SKM-1 (cell line): ENCODE measurements around the gene CHMP2A.
"Not testable (repeated sequence)": the region's sequence is repeated elsewhere in the genome, so short reads cannot be mapped to it uniquely, and the experiment has no call there.

Experiments
- DNase-seq: peaks from one replicate; lab custom pipeline; 2025; ENCODE audit not compliant: unreplicated experiment; lab: John Stamatoyannopoulos, UW

CHMP2A gene

GRCh38 chr19:58542641-58543372 lies 12.1 kb downstream of the CHMP2A start:
- DNase-seq: not testable (repeated sequence)

- not testable (repeated sequence) for DNase-seq
Observed at GRCh38 chr19:58539169-58539559, 15.7 kb downstream of the CHMP2A start.

- no peak for DNase-seq
Observed at GRCh38 chr19:58538257-58539168, 16.4 kb downstream of the CHMP2A start.

GRCh38 chr19:58536852-58537798 lies 17.8 kb downstream of the CHMP2A start:
- DNase-seq: no peak

- DNase-seq: no peak
Observed at GRCh38 chr19:58535857-58536256, 19.0 kb downstream of the CHMP2A start.

GRCh38 chr19:58531034-58531840 lies 23.7 kb downstream of the CHMP2A start:
- DNase-seq: no peak

GRCh38 chr19:58529405-58529804 lies 25.5 kb downstream of the CHMP2A start:
- DNase-seq: no peak

GRCh38 chr19:58522709-58523108 lies 32.2 kb downstream of the CHMP2A start:
- DNase-seq: no peak

- DNase-seq: no peak
Observed at GRCh38 chr19:58521651-58522050, 33.3 kb downstream of the CHMP2A start.

- DNase-seq: no peak
Observed at GRCh38 chr19:58520257-58520599, 34.7 kb downstream of the CHMP2A start.

GRCh38 chr19:58519355-58520256 lies 35.3 kb downstream of the CHMP2A start, which contains the start of gene ZBTB45:
ZBTB45 (minus strand) TSS chr19:58519810; CDS start chr19:58517673, 2,137 bp downstream.
- peak; percentile 66 for DNase-seq

GRCh38 chr19:58519087-58519354 lies 35.9 kb downstream of the CHMP2A start:
- DNase-seq: peak; percentile 0

- DNase-seq: no peak
Observed at GRCh38 chr19:58518256-58519086, 36.4 kb downstream of the CHMP2A start.

GRCh38 chr19:58516964-58517833 lies 37.7 kb downstream of the CHMP2A start:
- DNase-seq: no peak

- DNase-seq: no peak
Observed at GRCh38 chr19:58516246-58516836, 38.6 kb downstream of the CHMP2A start.

GRCh38 chr19:58515259-58515658 lies 39.6 kb downstream of the CHMP2A start:
- DNase-seq: no peak

- no peak for DNase-seq
Observed at GRCh38 chr19:58514564-58515022, 40.3 kb downstream of the CHMP2A start.
